ENCODE results near the gene SMARCC2. TPM values are rescaled to one million over a fixed set of nuclear protein-coding genes. Genes with fewer than 3 reads are reported as not detected.

The SMARCC2 gene
- polyA plus RNA-seq, 3 donors = 22.2 to 63.7 (median 43.5) TPM

DNA sequence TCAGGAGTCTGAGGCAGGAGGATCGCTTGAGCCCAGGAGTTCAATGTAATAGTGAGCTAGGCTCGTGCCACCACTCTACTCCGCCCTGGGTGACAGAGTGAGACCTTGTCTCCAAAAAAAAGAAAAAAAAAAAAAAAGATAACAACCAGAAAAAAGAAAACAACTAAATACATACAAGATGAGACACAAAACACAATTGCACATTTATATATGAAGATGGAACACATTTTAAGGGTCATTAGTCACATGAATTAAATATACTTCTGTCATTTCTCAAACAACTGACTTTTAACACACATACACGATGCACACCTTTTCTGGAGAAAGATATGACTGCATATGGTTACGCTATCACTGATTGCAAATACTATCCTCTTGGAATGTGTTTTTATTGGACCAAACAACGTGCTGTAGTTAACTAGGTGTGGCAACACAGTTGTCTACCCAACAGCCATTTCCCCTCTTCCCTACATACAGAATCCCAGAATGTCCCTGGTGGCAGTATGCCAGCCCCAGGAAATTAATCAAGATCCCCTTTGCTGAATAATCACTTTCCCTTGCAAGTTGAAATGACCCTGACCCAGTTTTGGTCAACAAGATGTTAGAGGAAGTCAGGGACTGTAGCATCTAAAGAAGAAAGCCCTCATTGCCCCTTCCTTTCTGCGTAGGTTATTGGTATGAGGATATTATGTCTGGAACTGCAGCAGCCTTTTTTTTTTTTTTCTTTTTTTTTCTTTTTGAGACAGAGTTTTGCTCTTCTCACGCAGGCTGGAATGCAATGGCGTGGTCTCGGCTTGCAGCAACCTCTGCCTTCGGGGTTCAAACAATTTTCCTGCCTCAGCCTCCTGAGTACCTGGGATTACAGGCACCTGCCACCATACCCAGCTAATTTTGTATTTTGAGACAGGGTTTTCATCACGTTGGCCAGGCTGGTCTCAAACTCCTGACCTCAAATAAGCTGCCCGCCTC, 42.5 kb downstream of the SMARCC2 start:
- TF ChIP-seq, protein P1, sequence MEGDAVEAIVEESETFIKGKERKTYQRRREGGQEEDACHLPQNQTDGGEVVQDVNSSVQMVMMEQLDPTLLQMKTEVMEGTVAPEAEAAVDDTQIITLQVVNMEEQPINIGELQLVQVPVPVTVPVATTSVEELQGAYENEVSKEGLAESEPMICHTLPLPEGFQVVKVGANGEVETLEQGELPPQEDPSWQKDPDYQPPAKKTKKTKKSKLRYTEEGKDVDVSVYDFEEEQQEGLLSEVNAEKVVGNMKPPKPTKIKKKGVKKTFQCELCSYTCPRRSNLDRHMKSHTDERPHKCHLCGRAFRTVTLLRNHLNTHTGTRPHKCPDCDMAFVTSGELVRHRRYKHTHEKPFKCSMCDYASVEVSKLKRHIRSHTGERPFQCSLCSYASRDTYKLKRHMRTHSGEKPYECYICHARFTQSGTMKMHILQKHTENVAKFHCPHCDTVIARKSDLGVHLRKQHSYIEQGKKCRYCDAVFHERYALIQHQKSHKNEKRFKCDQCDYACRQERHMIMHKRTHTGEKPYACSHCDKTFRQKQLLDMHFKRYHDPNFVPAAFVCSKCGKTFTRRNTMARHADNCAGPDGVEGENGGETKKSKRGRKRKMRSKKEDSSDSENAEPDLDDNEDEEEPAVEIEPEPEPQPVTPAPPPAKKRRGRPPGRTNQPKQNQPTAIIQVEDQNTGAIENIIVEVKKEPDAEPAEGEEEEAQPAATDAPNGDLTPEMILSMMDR (IDR thresholded peaks at IDR 0.05) = no peak
- Histone ChIP-seq H3K9me3 (replicated peaks in 1 of 2; ENCODE audit: control insufficient read depth in 1 of 2, insufficient read depth in 1 of 2, low read length in 2 of 2) (no peaks in the 10 kb centered on the region), H4K20me1 (ENCODE audit: insufficient read depth, low read length) (no peaks in the 10 kb centered on the region), H2AFZ (ENCODE audit: insufficient read depth, low read depth, low read length, poor library complexity, severe bottlenecking) (no peak overlapping the region), H3K9ac (ENCODE audit: insufficient read depth, low read length, poor library complexity, severe bottlenecking) (no peak overlapping the region), H3K27me3 (ENCODE audit: control insufficient read depth in 2 of 2, insufficient read depth in 2 of 2, low read length in 2 of 2) (no peaks in the 10 kb centered on the region), H3K79me2 (ENCODE audit: insufficient read depth, low read length) (no peaks in the 10 kb centered on the region), H3K4me3 (replicated peaks in 1 of 3; ENCODE audit: low read depth in 2 of 3, low read length in 3 of 3) (no peak overlapping the region), H3K4me2 (replicated peaks; ENCODE audit: extremely low read depth, low read length, poor library complexity, severe bottlenecking) (no peak overlapping the region), H3K27ac (ENCODE audit: low read depth in 1 of 2, low read length in 2 of 2) (no peak overlapping the region), H3K36me3 (replicated peaks in 1 of 2; ENCODE audit: control insufficient read depth in 1 of 2, insufficient read depth in 2 of 2, low read length in 2 of 2) (peaks cover 28 to 29% of the 10 kb centered on the region in 2 donors), H3K4me1 (ENCODE audit: control insufficient read depth in 1 of 2, insufficient read depth in 2 of 2, low read length in 2 of 2) (peaks cover 45% of the 10 kb centered on the region in 2 donors)
- 93% methylated on average over 2 of the region's 13 CpGs for WGBS (ENCODE audit: insufficient coverage)
- Mint-ChIP-seq H3K36me3 (peaks cover 36 to 42% of the 10 kb centered on the region in 2 donors), H3K27me3 (ENCODE audit: low read depth in 3 of 3) (peaks cover 0 to 2% (median 0%) of the 10 kb centered on the region in 3 donors), H3K9me3 (peaks cover 0 to 2% (median 0%) of the 10 kb centered on the region in 7 donors), H3K27ac (no peak overlapping the region), H3K4me3 (no peak overlapping the region), H3K4me1 (peaks cover 43% of the 10 kb centered on the region)
- DNase-seq = no peak
- intact Hi-C loops (cut with micrococcal nuclease) = no loop called here

GRCh38 chr12:56145217-56145616, 44.1 kb downstream of the SMARCC2 start:
- no peak for DNase-seq
- WGBS (ENCODE audit: insufficient coverage) = no CpG with 5 or more reads among the region's 3 CpGs
- H3K36me3 ChIP-seq (replicated peaks in 1 of 2; ENCODE audit: control insufficient read depth in 1 of 2, insufficient read depth in 2 of 2, low read length in 2 of 2) = peaks cover 33 to 39% of the 10 kb centered on the region in 2 donors
- Mint-ChIP-seq H3K36me3 (peaks cover 45 to 53% of the 10 kb centered on the region in 2 donors), H3K4me3 (no peak overlapping the region), H3K4me1 (peaks cover 32% of the 10 kb centered on the region), H3K9me3 (peaks cover 0 to 2% (median 0%) of the 10 kb centered on the region in 7 donors), H3K27ac (peak overlapping the region in 1 of 7 donors; percentile 32), H3K27me3 (ENCODE audit: low read depth in 3 of 3) (peaks cover 0 to 2% (median 0%) of the 10 kb centered on the region in 3 donors)
- no peaks in the 10 kb centered on the region for H4K20me1 ChIP-seq (ENCODE audit: insufficient read depth, low read length)
- H3K9ac ChIP-seq (ENCODE audit: insufficient read depth, low read length, poor library complexity, severe bottlenecking) = no peak overlapping the region
- TF ChIP-seq, protein P1 (IDR thresholded peaks at IDR 0.05) = no peak
- no peak overlapping the region for H3K27ac ChIP-seq (ENCODE audit: low read depth in 1 of 2, low read length in 2 of 2)
- no peak overlapping the region for H3K4me2 ChIP-seq (replicated peaks; ENCODE audit: extremely low read depth, low read length, poor library complexity, severe bottlenecking)
- H3K27me3 ChIP-seq (ENCODE audit: control insufficient read depth in 2 of 2, insufficient read depth in 2 of 2, low read length in 2 of 2) = no peaks in the 10 kb centered on the region
- H2AFZ ChIP-seq (ENCODE audit: insufficient read depth, low read depth, low read length, poor library complexity, severe bottlenecking) = no peak overlapping the region
- no peak overlapping the region for H3K4me3 ChIP-seq (replicated peaks in 1 of 3; ENCODE audit: low read depth in 2 of 3, low read length in 3 of 3)
- H3K79me2 ChIP-seq (ENCODE audit: insufficient read depth, low read length) = no peaks in the 10 kb centered on the region
- no peaks in the 10 kb centered on the region for H3K9me3 ChIP-seq (replicated peaks in 1 of 2; ENCODE audit: control insufficient read depth in 1 of 2, insufficient read depth in 1 of 2, low read length in 2 of 2)
- intact Hi-C loops (cut with micrococcal nuclease) = no loop called here
- peaks cover 31 to 32% of the 10 kb centered on the region in 2 donors for H3K4me1 ChIP-seq (ENCODE audit: control insufficient read depth in 1 of 2, insufficient read depth in 2 of 2, low read length in 2 of 2)

Data from CD14-positive monocyte (primary cell).